ENCODE measurements around the gene KCNH8. TPM values are rescaled to one million over a fixed set of nuclear protein-coding genes. Genes with fewer than 3 reads are reported as not detected.

The KCNH8 gene
- total RNA-seq, 1 donor from 2014 or later: not detected

DNA sequence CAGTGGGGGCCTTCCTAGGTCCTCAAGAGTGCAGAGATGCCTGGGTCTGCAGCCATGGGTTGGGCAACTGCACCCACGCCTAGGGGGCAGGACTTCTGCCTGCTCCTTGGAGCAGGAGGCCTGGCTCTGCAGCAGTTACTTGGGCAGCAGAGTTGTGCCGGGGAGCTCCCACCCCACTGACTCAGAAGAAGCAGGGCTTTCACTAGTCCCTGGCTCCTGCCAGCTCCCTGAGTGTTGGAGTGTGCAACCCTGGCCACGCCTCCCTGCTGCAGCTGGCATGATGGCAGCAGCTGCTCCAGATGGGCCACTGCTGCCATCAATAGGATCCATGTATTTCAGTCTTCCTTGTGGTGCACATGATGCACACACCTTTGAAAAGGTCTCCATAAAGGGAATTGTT is 40.6 kb upstream of the KCNH8 start:
- Histone ChIP-seq H3K4me3 (ENCODE audit: low read depth, low read length) (no peak overlapping the region), H3K27me3 (ENCODE audit: control insufficient read depth, insufficient read depth, low read length) (no peaks in the 10 kb centered on the region), H3K36me3 (ENCODE audit: control insufficient read depth, insufficient read depth, low read length) (no peaks in the 10 kb centered on the region)
- FAIRE-seq (no peak), DNase-seq (ENCODE audit: low read depth) (no peak)
- TF ChIP-seq, protein P1, sequence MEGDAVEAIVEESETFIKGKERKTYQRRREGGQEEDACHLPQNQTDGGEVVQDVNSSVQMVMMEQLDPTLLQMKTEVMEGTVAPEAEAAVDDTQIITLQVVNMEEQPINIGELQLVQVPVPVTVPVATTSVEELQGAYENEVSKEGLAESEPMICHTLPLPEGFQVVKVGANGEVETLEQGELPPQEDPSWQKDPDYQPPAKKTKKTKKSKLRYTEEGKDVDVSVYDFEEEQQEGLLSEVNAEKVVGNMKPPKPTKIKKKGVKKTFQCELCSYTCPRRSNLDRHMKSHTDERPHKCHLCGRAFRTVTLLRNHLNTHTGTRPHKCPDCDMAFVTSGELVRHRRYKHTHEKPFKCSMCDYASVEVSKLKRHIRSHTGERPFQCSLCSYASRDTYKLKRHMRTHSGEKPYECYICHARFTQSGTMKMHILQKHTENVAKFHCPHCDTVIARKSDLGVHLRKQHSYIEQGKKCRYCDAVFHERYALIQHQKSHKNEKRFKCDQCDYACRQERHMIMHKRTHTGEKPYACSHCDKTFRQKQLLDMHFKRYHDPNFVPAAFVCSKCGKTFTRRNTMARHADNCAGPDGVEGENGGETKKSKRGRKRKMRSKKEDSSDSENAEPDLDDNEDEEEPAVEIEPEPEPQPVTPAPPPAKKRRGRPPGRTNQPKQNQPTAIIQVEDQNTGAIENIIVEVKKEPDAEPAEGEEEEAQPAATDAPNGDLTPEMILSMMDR (IDR thresholded peaks at IDR 0.05; ENCODE audit: insufficient read depth, low read length, severe bottlenecking): no peak

DNA sequence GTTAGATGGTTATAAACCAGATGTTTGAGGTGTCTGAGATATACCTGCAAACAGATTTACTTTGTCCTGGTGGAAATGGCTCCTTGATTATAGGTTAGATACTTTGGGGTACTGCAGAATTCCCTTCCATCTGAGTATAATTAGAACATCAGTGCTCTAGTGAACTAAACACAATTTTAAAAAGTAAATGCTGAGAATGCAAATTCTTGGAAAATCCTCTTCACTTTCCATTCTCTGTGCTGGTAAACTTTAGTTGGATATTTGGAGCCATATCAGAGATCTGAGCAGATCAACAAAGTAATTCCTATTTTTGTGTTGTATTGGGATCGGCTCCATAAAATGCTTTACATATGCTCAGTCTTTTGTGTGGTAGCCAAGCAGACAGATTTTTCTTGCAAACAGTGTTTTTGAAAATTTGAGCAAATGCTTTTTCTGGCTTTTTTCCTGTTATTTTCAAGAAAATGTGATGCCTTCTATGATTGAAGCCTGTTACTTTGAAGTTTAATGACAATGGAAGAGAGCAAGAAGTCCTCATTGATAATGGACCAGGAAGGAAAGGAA is 37.9 kb upstream of the KCNH8 start:
- TF ChIP-seq, protein P1 (IDR thresholded peaks at IDR 0.05; ENCODE audit: insufficient read depth, low read length, severe bottlenecking): no peak
- Histone ChIP-seq H3K36me3 (ENCODE audit: control insufficient read depth, insufficient read depth, low read length) (no peaks in the 10 kb centered on the region), H3K27me3 (ENCODE audit: control insufficient read depth, insufficient read depth, low read length) (no peaks in the 10 kb centered on the region), H3K4me3 (ENCODE audit: low read depth, low read length) (no peak overlapping the region)
- no peak for DNase-seq (ENCODE audit: low read depth)
- no peak for FAIRE-seq

DNA sequence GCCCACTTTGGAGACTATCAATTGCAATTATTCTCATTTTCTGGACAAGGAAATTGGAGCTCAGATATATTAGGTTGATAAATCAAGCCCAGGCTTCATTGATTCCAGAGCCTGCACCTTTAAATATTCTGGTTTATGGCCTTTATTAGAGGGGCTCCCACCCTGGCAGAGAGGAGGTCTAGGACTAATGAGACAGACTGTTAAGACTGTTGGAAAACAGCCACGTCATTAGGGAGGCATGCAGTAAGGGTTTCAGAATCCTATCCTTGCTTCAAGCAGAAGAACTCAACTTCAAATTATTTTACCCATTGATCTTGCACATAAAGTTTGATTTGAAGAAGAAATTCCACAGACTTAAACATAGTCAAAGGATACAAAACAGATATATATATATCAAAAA is 33.8 kb upstream of the KCNH8 start:
- H3K4me3 ChIP-seq (ENCODE audit: low read depth, low read length): no peak overlapping the region
- TF ChIP-seq, protein P1 (IDR thresholded peaks at IDR 0.05; ENCODE audit: insufficient read depth, low read length, severe bottlenecking): no peak
- no peaks in the 10 kb centered on the region for H3K36me3 ChIP-seq (ENCODE audit: control insufficient read depth, insufficient read depth, low read length)
- H3K27me3 ChIP-seq (ENCODE audit: control insufficient read depth, insufficient read depth, low read length): no peaks in the 10 kb centered on the region
- DNase-seq (ENCODE audit: low read depth) (no peak), FAIRE-seq (no peak)

DNA sequence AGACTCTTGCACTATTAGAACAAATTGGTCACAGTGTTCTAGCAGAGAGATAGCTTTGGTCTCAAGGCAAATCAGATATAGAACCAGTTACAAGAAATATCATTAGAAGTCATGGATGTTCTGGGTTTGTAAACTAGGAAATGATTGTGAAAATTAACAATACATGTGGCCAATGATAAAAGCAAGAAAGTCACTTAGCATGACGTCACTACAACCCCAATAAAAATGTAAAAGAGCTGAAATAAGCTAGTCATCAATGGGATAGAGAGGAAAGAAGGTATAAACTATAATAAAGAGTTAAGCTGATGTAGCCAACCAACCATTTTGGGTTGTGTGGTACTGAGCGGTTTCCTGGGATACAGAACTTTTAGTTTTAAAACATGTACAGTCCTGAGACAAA is 32.1 kb upstream of the KCNH8 start:
- TF ChIP-seq, protein P1 (IDR thresholded peaks at IDR 0.05; ENCODE audit: insufficient read depth, low read length, severe bottlenecking): no peak
- no peaks in the 10 kb centered on the region for H3K36me3 ChIP-seq (ENCODE audit: control insufficient read depth, insufficient read depth, low read length)
- DNase-seq (ENCODE audit: low read depth): no peak
- no peak overlapping the region for H3K4me3 ChIP-seq (ENCODE audit: low read depth, low read length)
- no peaks in the 10 kb centered on the region for H3K27me3 ChIP-seq (ENCODE audit: control insufficient read depth, insufficient read depth, low read length)
- FAIRE-seq: no peak

DNA sequence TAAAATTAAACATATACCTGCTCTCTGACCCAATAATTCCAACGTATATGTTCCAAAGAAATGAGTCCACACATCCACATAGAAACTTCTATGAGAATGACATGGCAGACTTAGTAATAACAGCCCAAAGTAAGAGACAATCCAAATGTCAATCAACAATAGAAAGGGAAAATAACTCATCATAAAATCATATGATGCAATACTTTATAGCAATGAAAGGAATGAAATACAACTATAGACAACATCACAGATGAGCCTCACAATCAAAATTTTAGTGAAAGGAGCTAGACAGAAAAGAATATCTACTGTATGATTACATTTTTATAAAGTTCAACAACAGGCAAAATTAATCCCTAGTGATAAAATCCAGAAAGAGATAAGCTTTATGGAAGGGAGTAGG is 23.6 kb upstream of the KCNH8 start:
- FAIRE-seq (no peak), DNase-seq (ENCODE audit: low read depth) (no peak)
- no peak overlapping the region for H3K4me3 ChIP-seq (ENCODE audit: low read depth, low read length)
- TF ChIP-seq, protein P1 (IDR thresholded peaks at IDR 0.05; ENCODE audit: insufficient read depth, low read length, severe bottlenecking): no peak
- no peaks in the 10 kb centered on the region for H3K27me3 ChIP-seq (ENCODE audit: control insufficient read depth, insufficient read depth, low read length)
- no peaks in the 10 kb centered on the region for H3K36me3 ChIP-seq (ENCODE audit: control insufficient read depth, insufficient read depth, low read length)

DNA sequence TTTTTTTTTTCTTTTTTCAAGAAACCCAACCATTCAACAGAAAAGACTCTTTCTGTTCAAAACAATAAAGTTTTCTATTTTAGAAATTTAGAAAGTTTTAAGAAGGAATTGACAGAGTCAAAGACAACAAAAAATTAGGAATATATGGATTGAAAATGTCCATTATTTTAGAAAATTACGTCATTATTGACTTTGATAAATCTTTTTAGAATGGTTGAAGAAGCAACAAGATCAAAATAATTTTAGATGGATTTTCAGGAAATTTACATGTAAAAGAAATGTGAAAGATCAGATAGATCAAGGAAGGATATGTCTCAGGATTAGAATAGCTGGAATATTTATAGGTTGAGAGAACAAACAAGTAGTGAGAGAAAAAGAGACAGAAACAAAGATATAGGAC is 8.4 kb upstream of the KCNH8 start:
- H3K4me3 ChIP-seq (ENCODE audit: low read depth, low read length): no peak overlapping the region
- TF ChIP-seq, protein P1 (IDR thresholded peaks at IDR 0.05; ENCODE audit: insufficient read depth, low read length, severe bottlenecking): no peak
- DNase-seq (ENCODE audit: low read depth): no peak
- H3K27me3 ChIP-seq (ENCODE audit: control insufficient read depth, insufficient read depth, low read length): no peaks in the 10 kb centered on the region
- no peaks in the 10 kb centered on the region for H3K36me3 ChIP-seq (ENCODE audit: control insufficient read depth, insufficient read depth, low read length)
- FAIRE-seq: no peak

Data from bronchial epithelial cell (primary cell).